Neuron (in vitro differentiated cells): ENCODE data around the gene CIB4.
"Not testable (repeated sequence)": the region's sequence is repeated elsewhere in the genome, so short reads cannot be mapped to it uniquely, and the experiment has no call there.

Source experiments
- H2AFZ ChIP-seq: one replicate; pipeline ENCODE4 v1.6.1; 2013; ENCODE audit warnings: low read depth, mild to moderate bottlenecking, inconsistent platforms, low read length, moderate library complexity
- H3K27me3 ChIP-seq: one replicate; pipeline ENCODE4 v1.6.1; 2013; ENCODE audit warnings: low read length; ENCODE audit not compliant: insufficient read depth
- H3K36me3 ChIP-seq: one replicate; pipeline ENCODE4 v1.6.1; 2013; ENCODE audit warnings: low read length; ENCODE audit not compliant: insufficient read depth
- H3K4me1 ChIP-seq: one replicate; pipeline ENCODE4 v1.6.1; 2013; ENCODE audit warnings: low read length; ENCODE audit not compliant: insufficient read depth
- H3K4me3 ChIP-seq: 2 replicates; pipeline ENCODE4 v1.5.1; 2013; ENCODE audit warnings: mild to moderate bottlenecking, low read length, moderate library complexity
- H3K9me3 ChIP-seq: one replicate; pipeline ENCODE4 v1.6.1; 2013; ENCODE audit warnings: low read length

The CIB4 gene

GRCh38 chr2:26674002-26674751, 33.0 kb upstream of the CIB4 start:
- peaks cover 6% of the 10 kb centered on the region for H3K9me3 ChIP-seq

GRCh38 chr2:26672818-26673393, 31.7 kb upstream of the CIB4 start:
- Histone ChIP-seq H3K36me3 (no peaks in the 10 kb centered on the region), H2AFZ (no peak overlapping the region), H3K4me3 (no peak overlapping the region), H3K27me3 (peaks cover 17% of the 10 kb centered on the region), H3K4me1 (no peaks in the 10 kb centered on the region), H3K9me3 (peaks cover 6% of the 10 kb centered on the region)

More at GRCh38 chr2:26674002-26674751, 33.0 kb upstream of the CIB4 start:
- H2AFZ ChIP-seq = no peak overlapping the region
- H3K36me3 ChIP-seq = no peaks in the 10 kb centered on the region
- no peak overlapping the region for H3K4me3 ChIP-seq
- peaks cover 19% of the 10 kb centered on the region for H3K27me3 ChIP-seq
- H3K4me1 ChIP-seq = no peaks in the 10 kb centered on the region

GRCh38 chr2:26672112-26672817, 31.1 kb upstream of the CIB4 start:
- H3K4me3 ChIP-seq = no peak overlapping the region
- H3K4me1 ChIP-seq = no peaks in the 10 kb centered on the region
- peaks cover under 1% of the 10 kb centered on the region for H3K9me3 ChIP-seq
- peaks cover 17% of the 10 kb centered on the region for H3K27me3 ChIP-seq
- no peak overlapping the region for H2AFZ ChIP-seq
- H3K36me3 ChIP-seq = no peaks in the 10 kb centered on the region

- no peak overlapping the region for H3K4me3 ChIP-seq
- no peaks in the 10 kb centered on the region for H3K36me3 ChIP-seq
- H3K4me1 ChIP-seq = no peaks in the 10 kb centered on the region
- peaks cover 17% of the 10 kb centered on the region for H3K27me3 ChIP-seq
- H2AFZ ChIP-seq = no peak overlapping the region
- H3K9me3 ChIP-seq = no peaks in the 10 kb centered on the region
These were observed 30.5 kb upstream of the CIB4 start for GRCh38 chr2:26671691-26672090.

- Histone ChIP-seq H3K36me3 (no peaks in the 10 kb centered on the region), H3K27me3 (peaks cover 16% of the 10 kb centered on the region), H2AFZ (no peak overlapping the region), H3K9me3 (no peaks in the 10 kb centered on the region), H3K4me1 (no peaks in the 10 kb centered on the region), H3K4me3 (no peak overlapping the region)
These were observed 29.8 kb upstream of the CIB4 start for GRCh38 chr2:26670931-26671460.

GRCh38 chr2:26670171-26670570, 29.0 kb upstream of the CIB4 start:
- Histone ChIP-seq H2AFZ (no peak overlapping the region), H3K4me3 (no peak overlapping the region), H3K4me1 (no peaks in the 10 kb centered on the region), H3K9me3 (no peaks in the 10 kb centered on the region), H3K36me3 (no peaks in the 10 kb centered on the region), H3K27me3 (peaks cover 11% of the 10 kb centered on the region)

GRCh38 chr2:26668856-26669750, 27.9 kb upstream of the CIB4 start:
- H3K27me3 ChIP-seq = peaks cover 11% of the 10 kb centered on the region
- no peak overlapping the region for H3K4me3 ChIP-seq
- no peak overlapping the region for H2AFZ ChIP-seq
- H3K36me3 ChIP-seq = no peaks in the 10 kb centered on the region
- no peaks in the 10 kb centered on the region for H3K9me3 ChIP-seq
- H3K4me1 ChIP-seq = no peaks in the 10 kb centered on the region

GRCh38 chr2:26668041-26668440, 26.9 kb upstream of the CIB4 start:
- no peaks in the 10 kb centered on the region for H3K36me3 ChIP-seq
- no peaks in the 10 kb centered on the region for H3K9me3 ChIP-seq
- no peak overlapping the region for H2AFZ ChIP-seq
- H3K4me1 ChIP-seq = no peaks in the 10 kb centered on the region
- H3K27me3 ChIP-seq = peaks cover 11% of the 10 kb centered on the region
- no peak overlapping the region for H3K4me3 ChIP-seq

- peaks cover 11% of the 10 kb centered on the region for H3K27me3 ChIP-seq
- no peaks in the 10 kb centered on the region for H3K9me3 ChIP-seq
- no peaks in the 10 kb centered on the region for H3K4me1 ChIP-seq
- H3K36me3 ChIP-seq = no peaks in the 10 kb centered on the region
- H3K4me3 ChIP-seq = no peak overlapping the region
- no peak overlapping the region for H2AFZ ChIP-seq
These were observed 25.5 kb upstream of the CIB4 start for GRCh38 chr2:26666671-26667070.

- not testable (repeated sequence) for H3K4me1 ChIP-seq, H3K36me3 ChIP-seq, H3K9me3 ChIP-seq, H3K27me3 ChIP-seq, H2AFZ ChIP-seq, H3K4me3 ChIP-seq
These were observed 24.1 kb upstream of the CIB4 start for GRCh38 chr2:26665296-26665695.

- Histone ChIP-seq H3K36me3 (no peaks in the 10 kb centered on the region), H3K4me1 (peaks cover 3% of the 10 kb centered on the region), H3K27me3 (peaks cover 2% of the 10 kb centered on the region), H3K9me3 (no peaks in the 10 kb centered on the region), H3K4me3 (no peak overlapping the region), H2AFZ (no peak overlapping the region)
These were observed 19.3 kb upstream of the CIB4 start for GRCh38 chr2:26660363-26660962.

- no peak overlapping the region for H3K4me3 ChIP-seq
- H3K4me1 ChIP-seq = peaks cover 6% of the 10 kb centered on the region
- H3K9me3 ChIP-seq = no peaks in the 10 kb centered on the region
- no peaks in the 10 kb centered on the region for H3K36me3 ChIP-seq
- H2AFZ ChIP-seq = no peak overlapping the region
- H3K27me3 ChIP-seq = peaks cover 2% of the 10 kb centered on the region
These were observed 17.7 kb upstream of the CIB4 start for GRCh38 chr2:26658691-26659346.
